Activated T-cell treated with anti-CD3 and anti-CD28 coated beads, Interleukin-2, amount 50 U/mL, for 4 hours (primary cell): ENCODE measurements around the gene KRTAP10-11. TPM values are rescaled to one million over a fixed set of nuclear protein-coding genes. Genes with fewer than 3 reads are reported as not detected.

Experiments used
- ATAC-seq, 2 donors: fragments of 200-7000 bp; cut with Tn5 transposase; one replicate each; pipeline ENCODE4 v1.10.0; 2021
- DNase-seq: peaks from one replicate; pipeline ENCODE4 v3.0.0-alpha.2; 2020
- H3K27me3 Mint-ChIP-seq: one replicate; pipeline ENCODE4 v1.8.0; 2021; ENCODE audit warnings: low read depth, mixed read lengths
- H3K36me3 Mint-ChIP-seq: one replicate; pipeline ENCODE4 v1.8.0; 2022; ENCODE audit warnings: mixed read lengths; ENCODE audit not compliant: insufficient read depth
- H3K4me1 Mint-ChIP-seq: one replicate; pipeline ENCODE4 v1.8.0; 2021; ENCODE audit warnings: low read depth, mixed read lengths
- H3K4me3 Mint-ChIP-seq: one replicate; pipeline ENCODE4 v1.8.0; 2021; ENCODE audit warnings: mild to moderate bottlenecking, moderate library complexity, mixed read lengths
- H3K9me3 Mint-ChIP-seq: one replicate; pipeline ENCODE4 v1.8.0; 2021; ENCODE audit warnings: mixed read lengths
- total RNA-seq, 3 donors: library from RNA; stranded (reverse); gene quantifications; one replicate each; pipeline ENCODE4 v1.2.1, GENCODE V29; 2021

KRTAP10-11 gene
- total RNA-seq, 3 donors from 2014 or later: not detected

- Mint-ChIP-seq H3K4me3 (no peak overlapping the region), H3K9me3 (peaks cover 27% of the 10 kb centered on the region), H3K4me1 (no peaks in the 10 kb centered on the region), H3K36me3 (peaks cover 2% of the 10 kb centered on the region), H3K27me3 (peaks cover 10% of the 10 kb centered on the region)
- no peak for DNase-seq
- no peak for ATAC-seq
Measured at GRCh38 chr21:44640761-44641160, 5.5 kb upstream of the KRTAP10-11 start.

GRCh38 chr21:44643741-44644310 lies 2.4 kb upstream of the KRTAP10-11 start:
- H3K27me3 Mint-ChIP-seq: peaks cover 10% of the 10 kb centered on the region
- DNase-seq (no peak), ATAC-seq (no peak)
- H3K9me3 Mint-ChIP-seq: peaks cover 27% of the 10 kb centered on the region
- peaks cover 2% of the 10 kb centered on the region for H3K36me3 Mint-ChIP-seq
- no peaks in the 10 kb centered on the region for H3K4me1 Mint-ChIP-seq
- H3K4me3 Mint-ChIP-seq: no peak overlapping the region

GRCh38 chr21:44644878-44645277 lies 1.3 kb upstream of the KRTAP10-11 start:
- H3K9me3 Mint-ChIP-seq: peaks cover 27% of the 10 kb centered on the region
- H3K36me3 Mint-ChIP-seq: peaks cover 2% of the 10 kb centered on the region

GRCh38 chr21:44647222-44647552 lies 973 bp downstream of the KRTAP10-11 start:
- DNase-seq (no peak), ATAC-seq (no peak)
- Mint-ChIP-seq H3K36me3 (peaks cover 2% of the 10 kb centered on the region), H3K4me1 (no peaks in the 10 kb centered on the region), H3K27me3 (no peaks in the 10 kb centered on the region), H3K9me3 (peaks cover 19% of the 10 kb centered on the region), H3K4me3 (no peak overlapping the region)

More at GRCh38 chr21:44644878-44645277, 1.3 kb upstream of the KRTAP10-11 start:
- no peak for DNase-seq
- Mint-ChIP-seq H3K27me3 (peaks cover 6% of the 10 kb centered on the region), H3K4me3 (no peak overlapping the region), H3K4me1 (no peaks in the 10 kb centered on the region)
- ATAC-seq: no peak

- Mint-ChIP-seq H3K4me1 (peaks cover 4% of the 10 kb centered on the region), H3K36me3 (no peaks in the 10 kb centered on the region), H3K9me3 (peaks cover 14% of the 10 kb centered on the region), H3K27me3 (no peaks in the 10 kb centered on the region), H3K4me3 (no peak overlapping the region)
- ATAC-seq (no peak), DNase-seq (no peak)
Measured at GRCh38 chr21:44648557-44649311, 2.5 kb downstream of the KRTAP10-11 start.

GRCh38 chr21:44649521-44650100 lies 3.4 kb downstream of the KRTAP10-11 start:
- no peaks in the 10 kb centered on the region for H3K36me3 Mint-ChIP-seq
- DNase-seq (no peak), ATAC-seq (no peak)
- no peak overlapping the region for H3K4me3 Mint-ChIP-seq
- no peaks in the 10 kb centered on the region for H3K27me3 Mint-ChIP-seq
- peaks cover 6% of the 10 kb centered on the region for H3K9me3 Mint-ChIP-seq
- H3K4me1 Mint-ChIP-seq: peaks cover 11% of the 10 kb centered on the region

- no peaks in the 10 kb centered on the region for H3K27me3 Mint-ChIP-seq
- no peak for ATAC-seq
- H3K4me3 Mint-ChIP-seq: no peak overlapping the region
- no peaks in the 10 kb centered on the region for H3K9me3 Mint-ChIP-seq
- no peak for DNase-seq
- no peaks in the 10 kb centered on the region for H3K36me3 Mint-ChIP-seq
- peaks cover 18% of the 10 kb centered on the region for H3K4me1 Mint-ChIP-seq
Measured at GRCh38 chr21:44650265-44650972, 4.2 kb downstream of the KRTAP10-11 start.

GRCh38 chr21:44650973-44651675 lies 4.9 kb downstream of the KRTAP10-11 start:
- DNase-seq (no peak), ATAC-seq (no peak)
- Mint-ChIP-seq H3K9me3 (peaks cover 2% of the 10 kb centered on the region), H3K27me3 (no peaks in the 10 kb centered on the region), H3K4me1 (peaks cover 23% of the 10 kb centered on the region), H3K4me3 (no peak overlapping the region), H3K36me3 (no peaks in the 10 kb centered on the region)

- Mint-ChIP-seq H3K4me3 (no peak overlapping the region), H3K36me3 (no peaks in the 10 kb centered on the region), H3K9me3 (peaks cover 14% of the 10 kb centered on the region), H3K4me1 (peaks cover 43% of the 10 kb centered on the region), H3K27me3 (no peaks in the 10 kb centered on the region)
- no peak for DNase-seq
- ATAC-seq: no peak
Measured at GRCh38 chr21:44653123-44653522, 6.9 kb downstream of the KRTAP10-11 start.

- Mint-ChIP-seq H3K4me3 (no peak overlapping the region), H3K27me3 (no peaks in the 10 kb centered on the region), H3K4me1 (peaks cover 51% of the 10 kb centered on the region), H3K9me3 (peaks cover 14% of the 10 kb centered on the region), H3K36me3 (no peaks in the 10 kb centered on the region)
- DNase-seq (no peak), ATAC-seq (no peak)
Measured at GRCh38 chr21:44653656-44654575, 7.7 kb downstream of the KRTAP10-11 start.

GRCh38 chr21:44654576-44655175 lies 8.5 kb downstream of the KRTAP10-11 start, which contains the start of gene KRTAP12-4:
KRTAP12-4 (minus strand) TSS chr21:44654659; CDS start chr21:44654614, 45 bp downstream.
- Mint-ChIP-seq H3K4me1 (peaks cover 59% of the 10 kb centered on the region), H3K9me3 (peaks cover 14% of the 10 kb centered on the region), H3K4me3 (no peak within 1 kb of the TSS), H3K36me3 (no peaks in the 10 kb centered on the region), H3K27me3 (no peaks in the 10 kb centered on the region)
- no peak for DNase-seq
- no peak for ATAC-seq

GRCh38 chr21:44656868-44657267 lies 10.7 kb downstream of the KRTAP10-11 start:
- no peak overlapping the region for H3K4me3 Mint-ChIP-seq
- no peaks in the 10 kb centered on the region for H3K27me3 Mint-ChIP-seq
- H3K9me3 Mint-ChIP-seq: peaks cover 14% of the 10 kb centered on the region
- H3K4me1 Mint-ChIP-seq: peaks cover 62% of the 10 kb centered on the region
- DNase-seq (no peak), ATAC-seq (no peak)
- no peaks in the 10 kb centered on the region for H3K36me3 Mint-ChIP-seq
